Skeletal muscle satellite cell (primary cell): ENCODE measurements around the gene KANK2. TPM values are rescaled to one million over a fixed set of nuclear protein-coding genes. Genes with fewer than 3 reads are reported as not detected.

Source experiments
- H3K27me3 ChIP-seq: 2 replicates; pipeline ENCODE4 v1.7.0; 2013; ENCODE audit warnings: low read length; ENCODE audit not compliant: control insufficient read depth, insufficient read depth
- H3K36me3 ChIP-seq: 2 replicates; pipeline ENCODE4 v1.7.0; 2013; ENCODE audit warnings: mild to moderate bottlenecking, control low read depth, low read length; ENCODE audit not compliant: insufficient read depth
- H3K4me1 ChIP-seq: 2 replicates; pipeline ENCODE4 v1.7.0; 2013; ENCODE audit warnings: low read length; ENCODE audit not compliant: control insufficient read depth, insufficient read depth
- H3K4me2 ChIP-seq: 2 replicates; pipeline ENCODE4 v1.7.0; 2013; ENCODE audit warnings: mild to moderate bottlenecking, low read length
- H3K4me3 ChIP-seq: 2 replicates; pipeline ENCODE4 v1.7.0; 2013; ENCODE audit warnings: low read length
- H3K9ac ChIP-seq: 2 replicates; pipeline ENCODE4 v1.7.0; 2013; ENCODE audit warnings: mild to moderate bottlenecking, low read depth, low read length, moderate library complexity
- H3K9me3 ChIP-seq: replicated peaks from 2 replicates; pipeline ENCODE4 v1.7.0; 2013; ENCODE audit warnings: mild to moderate bottlenecking, control low read depth, low read length
- total RNA-seq: library from RNA; depleted of rRNA; stranded (reverse); fragments of >200 nt; gene quantifications from 2 replicates; pipeline ENCODE4 v1.2.3, GENCODE V29; 2012; rRNA removed

The KANK2 gene
- total RNA-seq, result 266 and 301 TPM in 2 replicates

GRCh38 chr19:11197291-11198174 is at the start of gene KANK2:
KANK2 (minus strand) TSS chr19:11197545; CDS start chr19:11194511, 3,034 bp downstream.
- H3K4me3 ChIP-seq, result peak within 1 kb of the TSS; percentile 83
- H3K4me1 ChIP-seq, result peaks cover 46% of the 10 kb centered on the region
- no peaks in the 10 kb centered on the region for H3K27me3 ChIP-seq
- H3K9ac ChIP-seq, result peak within 1 kb of the TSS; percentile 95
- H3K9me3 ChIP-seq, result no peaks in the 10 kb centered on the region
- peak within 1 kb of the TSS; percentile 95 for H3K4me2 ChIP-seq
- peaks cover 34% of the 10 kb centered on the region for H3K36me3 ChIP-seq

- peaks cover 10% of the 10 kb centered on the region for H3K4me1 ChIP-seq
- no peaks in the 10 kb centered on the region for H3K27me3 ChIP-seq
- no peak overlapping the region for H3K9ac ChIP-seq
- H3K9me3 ChIP-seq, result no peaks in the 10 kb centered on the region
- H3K4me2 ChIP-seq, result no peak overlapping the region
- peaks cover 24% of the 10 kb centered on the region for H3K36me3 ChIP-seq
- H3K4me3 ChIP-seq, result no peak overlapping the region
Observed at GRCh38 chr19:11246941-11247340, 49.6 kb upstream of the KANK2 start.

- Histone ChIP-seq H3K4me3 (no peak overlapping the region), H3K27me3 (no peaks in the 10 kb centered on the region), H3K4me1 (peaks cover 10% of the 10 kb centered on the region), H3K36me3 (peaks cover 14% of the 10 kb centered on the region), H3K9ac (no peak overlapping the region), H3K4me2 (no peak overlapping the region), H3K9me3 (no peaks in the 10 kb centered on the region)
Observed at GRCh38 chr19:11244846-11245589, 47.7 kb upstream of the KANK2 start.

- Histone ChIP-seq H3K9ac (no peak overlapping the region), H3K36me3 (peaks cover 18% of the 10 kb centered on the region), H3K27me3 (no peaks in the 10 kb centered on the region), H3K4me3 (no peak overlapping the region), H3K4me1 (peaks cover 10% of the 10 kb centered on the region), H3K9me3 (no peaks in the 10 kb centered on the region), H3K4me2 (peak overlapping the region; percentile 40)
Observed at GRCh38 chr19:11243798-11244169, 46.4 kb upstream of the KANK2 start.

- H3K4me1 ChIP-seq, result peaks cover 10% of the 10 kb centered on the region
- peaks cover 23% of the 10 kb centered on the region for H3K36me3 ChIP-seq
- H3K9me3 ChIP-seq, result no peaks in the 10 kb centered on the region
- H3K9ac ChIP-seq, result no peak overlapping the region
- H3K4me3 ChIP-seq, result no peak overlapping the region
- H3K27me3 ChIP-seq, result no peaks in the 10 kb centered on the region
- peak overlapping the region; percentile 40 for H3K4me2 ChIP-seq
Observed at GRCh38 chr19:11242864-11243797, 45.8 kb upstream of the KANK2 start.

GRCh38 chr19:11242025-11242424 is 44.7 kb upstream of the KANK2 start:
- peaks cover 17% of the 10 kb centered on the region for H3K36me3 ChIP-seq
- H3K4me1 ChIP-seq, result peaks cover 5% of the 10 kb centered on the region
- H3K9ac ChIP-seq, result no peak overlapping the region
- no peak overlapping the region for H3K4me3 ChIP-seq
- no peaks in the 10 kb centered on the region for H3K27me3 ChIP-seq
- H3K4me2 ChIP-seq, result no peak overlapping the region
- H3K9me3 ChIP-seq, result no peaks in the 10 kb centered on the region

- H3K4me2 ChIP-seq, result no peak overlapping the region
- no peaks in the 10 kb centered on the region for H3K9me3 ChIP-seq
- peaks cover 14% of the 10 kb centered on the region for H3K36me3 ChIP-seq
- H3K4me1 ChIP-seq, result peaks cover 5% of the 10 kb centered on the region
- H3K27me3 ChIP-seq, result no peaks in the 10 kb centered on the region
- H3K9ac ChIP-seq, result no peak overlapping the region
- no peak overlapping the region for H3K4me3 ChIP-seq
Observed at GRCh38 chr19:11240008-11240444, 42.7 kb upstream of the KANK2 start.

GRCh38 chr19:11239377-11240000 is 42.1 kb upstream of the KANK2 start, which contains the start of gene ANGPTL8:
ANGPTL8 (plus strand) TSS chr19:11239619; CDS start chr19:11239638, 19 bp downstream.
- no peaks in the 10 kb centered on the region for H3K27me3 ChIP-seq
- no peak within 1 kb of the TSS for H3K4me2 ChIP-seq
- peaks cover 14% of the 10 kb centered on the region for H3K36me3 ChIP-seq
- no peak within 1 kb of the TSS for H3K9ac ChIP-seq
- H3K9me3 ChIP-seq, result no peaks in the 10 kb centered on the region
- H3K4me3 ChIP-seq, result no peak within 1 kb of the TSS
- H3K4me1 ChIP-seq, result peaks cover 5% of the 10 kb centered on the region

GRCh38 chr19:11238781-11239376 is 41.5 kb upstream of the KANK2 start:
- no peak overlapping the region for H3K4me2 ChIP-seq
- no peaks in the 10 kb centered on the region for H3K9me3 ChIP-seq
- peaks cover 14% of the 10 kb centered on the region for H3K36me3 ChIP-seq
- H3K27me3 ChIP-seq, result no peaks in the 10 kb centered on the region
- peaks cover 5% of the 10 kb centered on the region for H3K4me1 ChIP-seq
- no peak overlapping the region for H3K9ac ChIP-seq
- H3K4me3 ChIP-seq, result no peak overlapping the region

- no peak overlapping the region for H3K4me2 ChIP-seq
- no peaks in the 10 kb centered on the region for H3K9me3 ChIP-seq
- H3K27me3 ChIP-seq, result no peaks in the 10 kb centered on the region
- H3K36me3 ChIP-seq, result peaks cover 18% of the 10 kb centered on the region
- no peak overlapping the region for H3K4me3 ChIP-seq
- H3K4me1 ChIP-seq, result no peaks in the 10 kb centered on the region
- H3K9ac ChIP-seq, result no peak overlapping the region
Observed at GRCh38 chr19:11238041-11238440, 40.7 kb upstream of the KANK2 start.
